ENCODE measurements around the gene UNKL. TPM values are rescaled to one million over a fixed set of nuclear protein-coding genes. Genes with fewer than 3 reads are reported as not detected.

Gene UNKL
- total RNA-seq, 1 experiment from 2014 or later: 32.0 TPM

DNA sequence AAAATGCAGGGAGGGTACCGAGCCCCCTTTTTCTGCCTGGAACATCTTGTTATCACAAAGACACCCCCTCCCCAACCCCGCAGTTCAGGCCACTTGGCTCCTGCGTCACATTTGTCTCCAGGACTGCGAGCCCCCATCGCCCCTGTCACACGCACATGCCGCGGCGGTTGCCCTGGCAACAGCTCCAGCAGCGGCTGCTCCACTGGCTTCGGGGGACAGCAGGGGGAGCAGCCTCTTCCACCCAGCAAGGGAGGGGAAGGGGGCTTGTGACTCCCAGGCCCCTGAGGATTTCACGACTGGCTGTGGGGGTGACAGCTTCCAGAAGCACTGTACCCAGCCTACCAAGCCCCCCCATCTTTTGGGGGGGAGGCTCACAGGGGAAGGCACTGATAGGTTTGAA lies 78.5 kb downstream of the UNKL start:
- H2BK120ac ChIP-seq (ENCODE audit: low read depth, low read length, poor library complexity, severe bottlenecking): no peak overlapping the region
- no peak overlapping the region for H3K14ac ChIP-seq (ENCODE audit: insufficient read depth, low read length)
- H3K4me2 ChIP-seq (ENCODE audit: insufficient read depth, insufficient read length, low read length): no peak overlapping the region
- no peak overlapping the region for H3K4ac ChIP-seq (ENCODE audit: low read depth, low read length)
- H3K27ac ChIP-seq (ENCODE audit: insufficient read length, low read depth, low read length): no peak overlapping the region
- Mint-ChIP-seq H3K4me1 (peaks cover 12 to 18% of the 10 kb centered on the region in 2 experiments), H3K9me3 (no peaks in the 10 kb centered on the region), H3K27me3 (ENCODE audit: low read depth) (peaks cover 52% of the 10 kb centered on the region), H3K27ac (no peak overlapping the region), H3K4me3 (no peak overlapping the region), H3K36me3 (ENCODE audit: insufficient read depth in 1 of 3, low read depth in 3 of 3) (no peaks in the 10 kb centered on the region)
- H3T11ph ChIP-seq (ENCODE audit: low read length): no peak overlapping the region
- peaks cover 20% of the 10 kb centered on the region for H3K23me2 ChIP-seq (ENCODE audit: insufficient read length, low read depth, low read length, poor library complexity, severe bottlenecking)
- H3K79me2 ChIP-seq (ENCODE audit: insufficient read depth, low read length): no peaks in the 10 kb centered on the region
- H4K20me1 ChIP-seq (ENCODE audit: control insufficient read depth, insufficient read depth, insufficient read length): no peaks in the 10 kb centered on the region
- H2BK15ac ChIP-seq (ENCODE audit: low read depth, low read length): no peak overlapping the region
- H3K56ac ChIP-seq (ENCODE audit: insufficient read length, low read depth, low read length): no peak overlapping the region
- no peaks in the 10 kb centered on the region for H3K79me1 ChIP-seq (ENCODE audit: insufficient read depth, low read depth, low read length, poor library complexity, severe bottlenecking)
- H4K5ac ChIP-seq (ENCODE audit: insufficient read length, low read depth, low read length): no peak overlapping the region
- no peak overlapping the region for H2AK5ac ChIP-seq (ENCODE audit: insufficient read length, low read length)
- no peaks in the 10 kb centered on the region for H3K9me3 ChIP-seq (ENCODE audit: control insufficient read depth, low read depth, low read length)
- no peak for DNase-seq
- no peak overlapping the region for H4K8ac ChIP-seq (replicated peaks; ENCODE audit: insufficient read length, low read depth, low read length)
- no peak overlapping the region for H2BK12ac ChIP-seq (ENCODE audit: insufficient read length, low read depth, low read length)
- WGBS (ENCODE audit: extremely low coverage, insufficient read length, low lambda C conversion rate): no CpG with 5 or more reads among the region's 12 CpGs
- H2BK5ac ChIP-seq (ENCODE audit: insufficient read length, low read length): no peak overlapping the region
- no peak overlapping the region for H2BK20ac ChIP-seq (ENCODE audit: low read depth, low read length, poor library complexity, severe bottlenecking)
- no peak overlapping the region for H3K18ac ChIP-seq (ENCODE audit: insufficient read length, low read depth, low read length)
- no peak overlapping the region for H3K23ac ChIP-seq (ENCODE audit: insufficient read length, low read depth, low read length)
- H4K91ac ChIP-seq (ENCODE audit: insufficient read length, low read depth, low read length): no peak overlapping the region
- H3K9ac ChIP-seq (ENCODE audit: extremely low read depth, insufficient read length, low read length): no peak overlapping the region
- TF ChIP-seq, protein P1, sequence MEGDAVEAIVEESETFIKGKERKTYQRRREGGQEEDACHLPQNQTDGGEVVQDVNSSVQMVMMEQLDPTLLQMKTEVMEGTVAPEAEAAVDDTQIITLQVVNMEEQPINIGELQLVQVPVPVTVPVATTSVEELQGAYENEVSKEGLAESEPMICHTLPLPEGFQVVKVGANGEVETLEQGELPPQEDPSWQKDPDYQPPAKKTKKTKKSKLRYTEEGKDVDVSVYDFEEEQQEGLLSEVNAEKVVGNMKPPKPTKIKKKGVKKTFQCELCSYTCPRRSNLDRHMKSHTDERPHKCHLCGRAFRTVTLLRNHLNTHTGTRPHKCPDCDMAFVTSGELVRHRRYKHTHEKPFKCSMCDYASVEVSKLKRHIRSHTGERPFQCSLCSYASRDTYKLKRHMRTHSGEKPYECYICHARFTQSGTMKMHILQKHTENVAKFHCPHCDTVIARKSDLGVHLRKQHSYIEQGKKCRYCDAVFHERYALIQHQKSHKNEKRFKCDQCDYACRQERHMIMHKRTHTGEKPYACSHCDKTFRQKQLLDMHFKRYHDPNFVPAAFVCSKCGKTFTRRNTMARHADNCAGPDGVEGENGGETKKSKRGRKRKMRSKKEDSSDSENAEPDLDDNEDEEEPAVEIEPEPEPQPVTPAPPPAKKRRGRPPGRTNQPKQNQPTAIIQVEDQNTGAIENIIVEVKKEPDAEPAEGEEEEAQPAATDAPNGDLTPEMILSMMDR (conservative IDR thresholded peaks at IDR 0.05): 0 out of 3 replicates have a peak, but pooled peaks have one; percentile 26
- peaks cover 16% of the 10 kb centered on the region; the same call in 1 of the 2 replicates for H3K27me3 ChIP-seq (ENCODE audit: insufficient read depth, low read length)
- H3K4me1 ChIP-seq (ENCODE audit: insufficient read depth, low read length): no peaks in the 10 kb centered on the region
- H2AFZ ChIP-seq (ENCODE audit: low read length): no peak overlapping the region
